NCI-H1105 treated with DMSO at 0.1 percent for 48 hours (cell line): ENCODE results near the gene KIF17.

Experiments used
- DNase-seq: peaks from one replicate; lab custom pipeline; 2025; lab: John Stamatoyannopoulos, UW

The KIF17 gene

DNA sequence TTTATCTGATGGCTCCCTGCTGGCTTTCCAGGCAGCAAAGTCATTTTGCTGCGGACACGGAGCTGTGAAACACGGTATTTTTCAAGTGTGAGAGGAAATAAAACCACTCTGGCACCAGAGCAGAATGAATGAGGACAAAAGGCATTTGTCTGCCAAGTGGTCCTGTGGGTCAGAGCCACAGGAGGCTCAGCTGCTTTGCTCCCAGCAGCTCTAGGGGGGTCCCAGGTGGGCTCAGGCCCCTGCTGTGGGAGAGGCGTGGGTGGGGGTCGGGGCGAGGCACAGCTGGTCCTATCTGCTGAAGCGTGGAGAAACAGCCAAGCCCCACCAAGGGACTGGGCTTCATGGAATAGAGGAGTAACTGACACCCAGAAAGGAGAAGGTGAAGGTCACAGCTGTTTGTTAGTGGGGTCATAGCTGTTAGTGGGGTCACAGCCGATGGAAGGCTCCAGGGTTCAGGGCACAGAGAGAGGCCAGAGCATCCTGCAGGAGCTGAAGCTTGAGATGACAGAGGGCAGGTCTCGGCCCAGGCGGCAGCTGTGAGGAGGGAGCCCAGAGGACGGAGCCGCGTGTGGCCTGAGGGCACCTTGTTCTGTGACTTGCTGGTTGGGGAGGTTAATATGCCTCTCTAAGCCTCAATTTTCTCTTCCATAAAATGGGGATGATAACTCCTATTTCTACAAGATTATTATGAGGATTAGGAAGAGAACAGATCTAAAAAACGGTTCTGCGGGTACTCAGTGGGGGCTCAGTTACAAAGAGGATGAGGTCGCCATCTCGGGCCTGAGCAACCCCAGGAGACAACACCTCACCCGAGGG is 7.1 kb downstream of the KIF17 start:
- DNase-seq = no peak

DNA sequence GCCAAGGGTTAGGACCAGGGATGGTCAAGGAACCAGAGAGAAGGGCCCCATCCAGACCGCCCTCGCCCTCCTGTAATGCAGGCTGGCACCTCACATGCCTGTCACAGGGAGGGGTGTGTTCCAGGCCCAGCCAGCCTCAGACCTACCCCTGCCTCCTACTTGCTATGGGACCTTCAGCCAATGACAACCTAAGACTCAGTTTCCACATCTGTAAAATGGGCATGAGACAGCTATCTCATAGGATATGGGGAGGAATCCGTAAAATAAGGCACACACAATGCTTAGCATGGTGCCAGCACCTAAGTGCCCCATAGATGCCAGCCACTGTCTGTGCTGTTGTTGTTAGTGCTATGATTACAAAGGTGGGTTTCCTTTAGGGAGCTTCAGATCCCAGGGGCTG is 7.9 kb downstream of the KIF17 start:
- DNase-seq = no peak

DNA sequence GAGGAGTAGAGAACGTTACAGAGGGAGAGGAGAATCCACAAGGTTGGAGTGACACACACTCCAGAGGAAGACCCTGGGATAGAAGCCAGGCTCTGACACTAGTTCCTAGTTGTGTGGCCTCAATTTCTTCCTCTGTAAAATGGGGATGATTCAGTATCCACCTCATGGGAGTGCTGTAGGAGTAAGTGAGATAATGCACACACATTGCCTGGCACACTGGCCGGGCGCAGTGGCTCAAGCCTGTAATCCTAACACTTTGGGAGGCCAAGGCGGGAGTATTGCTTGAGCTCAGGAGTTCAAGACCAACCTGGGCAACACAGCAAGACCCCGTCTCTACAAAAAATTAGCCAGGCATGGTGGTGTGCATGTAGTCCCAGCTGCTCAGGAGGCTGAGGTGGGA is 8.9 kb downstream of the KIF17 start:
- DNase-seq = no peak

DNA sequence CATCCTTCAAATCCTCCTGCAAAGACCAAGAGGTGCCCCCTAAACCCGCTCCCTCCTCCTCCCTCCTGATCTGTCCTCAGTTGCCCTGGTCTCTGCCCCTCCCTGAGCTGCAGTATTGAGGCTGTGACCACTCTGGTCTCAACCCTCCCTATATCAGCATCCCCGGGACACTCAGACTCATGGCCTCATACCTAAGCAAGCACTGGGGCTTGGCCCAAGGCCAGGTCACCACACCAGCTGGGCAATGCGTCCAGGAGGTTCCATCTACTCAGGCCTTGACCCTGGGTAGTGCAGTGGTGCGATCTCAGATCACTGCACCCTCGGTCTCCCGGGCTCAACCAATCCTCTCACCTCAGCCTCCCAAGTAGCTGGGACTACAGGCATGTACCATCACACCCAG is 9.8 kb downstream of the KIF17 start:
- DNase-seq = no peak

DNA sequence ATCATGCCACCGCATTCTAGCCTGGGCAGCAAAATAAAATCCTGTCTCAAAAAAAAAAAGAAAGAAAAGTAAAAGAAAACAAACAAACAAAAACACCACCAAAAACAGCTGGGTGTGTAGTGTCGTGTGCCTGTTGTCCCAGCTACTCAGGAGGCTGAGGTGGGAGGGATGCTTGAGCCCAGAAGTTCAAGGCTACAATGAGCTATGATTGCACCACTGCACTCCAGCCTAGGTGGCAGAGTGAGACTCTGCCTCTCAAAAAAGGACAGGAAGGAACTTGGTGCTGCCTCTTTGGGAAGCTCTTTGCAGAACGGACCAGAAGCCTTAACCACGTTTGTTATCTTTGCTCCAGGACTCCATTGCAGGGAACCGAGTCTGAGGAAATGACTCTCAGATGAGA is 11.0 kb downstream of the KIF17 start:
- no peak for DNase-seq

DNA sequence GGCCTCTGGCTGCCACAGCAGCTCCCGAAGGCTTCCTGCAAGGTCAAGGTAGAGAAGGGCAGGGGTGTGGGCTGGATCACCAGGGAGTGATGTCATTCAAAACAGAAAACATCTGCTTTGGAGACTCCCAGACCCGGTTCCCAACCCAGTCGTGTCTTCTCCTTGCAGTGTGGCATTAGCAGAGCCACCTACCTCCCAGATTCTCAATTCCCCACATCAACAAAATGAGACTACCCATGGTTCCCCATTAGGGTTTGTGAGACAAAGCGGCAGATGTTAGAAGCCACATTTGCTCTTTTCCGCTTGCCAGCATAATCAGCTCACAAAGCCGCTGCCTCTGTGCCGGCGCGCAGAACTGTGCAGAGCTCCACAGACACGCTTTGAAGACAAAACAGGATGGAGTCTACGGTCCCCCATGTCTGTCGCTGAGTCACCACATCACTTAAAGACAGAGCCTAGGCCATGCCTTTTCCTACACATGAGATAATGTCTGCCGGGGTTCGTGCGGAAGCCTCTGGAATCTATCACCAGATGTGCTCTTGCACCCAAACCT is 12.5 kb downstream of the KIF17 start:
- DNase-seq = no peak

DNA sequence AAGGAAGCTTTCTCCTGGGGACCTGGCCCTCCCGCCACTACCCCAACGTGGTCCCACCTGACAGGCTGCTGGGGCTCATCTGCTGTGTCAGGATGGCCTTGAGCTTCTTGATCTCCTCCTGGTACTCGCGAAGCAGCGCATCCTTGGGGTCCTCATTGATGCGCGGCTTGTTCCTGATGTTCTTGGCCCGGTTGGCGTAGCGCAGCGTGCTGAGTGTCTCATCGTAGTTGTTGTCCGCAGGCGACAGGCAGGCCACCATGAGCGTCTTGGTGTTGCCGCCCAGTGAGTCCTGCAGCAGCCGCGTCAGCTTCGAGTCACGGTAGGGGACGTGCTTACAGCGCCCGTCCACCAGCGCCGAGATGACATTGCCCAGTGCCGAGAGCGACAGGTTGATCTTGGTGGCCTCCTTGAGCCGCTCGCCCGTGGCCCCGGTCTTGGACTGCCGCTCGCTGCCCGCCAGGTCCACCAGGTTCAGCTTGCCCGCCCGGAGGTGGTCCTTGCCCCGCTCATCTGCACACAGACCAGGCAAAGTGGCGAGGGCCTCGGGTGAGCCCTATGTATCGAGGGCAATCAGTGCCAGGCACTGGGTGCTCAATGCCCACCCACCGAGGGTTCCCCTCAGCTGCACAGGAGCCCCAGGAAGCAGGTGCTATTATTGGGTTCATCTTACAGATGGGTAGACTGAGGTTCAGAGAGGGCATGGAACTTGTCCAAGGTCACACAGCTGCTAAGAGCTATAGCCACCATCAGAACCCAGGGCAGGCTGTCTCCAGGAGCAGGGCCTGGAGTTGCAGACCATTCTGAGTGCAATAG is 13.2 kb downstream of the KIF17 start:
- DNase-seq = no peak

DNA sequence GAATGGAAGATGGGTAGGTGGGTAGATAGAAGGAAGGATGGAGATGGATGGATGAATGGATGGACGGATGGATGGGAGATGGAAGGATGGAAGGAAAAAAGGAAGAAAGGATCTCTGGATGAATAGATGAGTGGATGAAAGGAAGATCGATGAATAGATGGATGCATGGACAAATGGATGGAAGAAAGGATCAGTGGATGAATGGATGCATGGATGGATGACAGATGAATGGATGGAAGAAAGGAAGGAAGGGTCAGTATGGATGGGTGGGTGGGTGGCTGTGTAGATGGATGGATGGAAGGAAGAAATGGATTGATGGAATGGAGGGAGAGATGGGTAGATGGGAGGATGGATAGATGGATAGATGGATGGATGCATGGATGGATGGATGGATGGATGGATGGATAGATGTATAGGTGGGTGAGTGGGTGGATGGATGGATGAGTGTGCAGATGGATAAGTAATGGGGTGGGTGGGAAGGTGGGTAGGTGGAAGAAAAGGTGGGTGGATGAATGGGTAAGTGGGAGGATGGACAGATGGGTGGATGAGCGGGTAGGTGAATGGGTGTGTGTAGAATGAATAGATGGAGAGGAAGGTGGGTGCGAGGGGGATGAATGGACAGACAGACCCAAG is 14.6 kb downstream of the KIF17 start:
- DNase-seq = no peak

DNA sequence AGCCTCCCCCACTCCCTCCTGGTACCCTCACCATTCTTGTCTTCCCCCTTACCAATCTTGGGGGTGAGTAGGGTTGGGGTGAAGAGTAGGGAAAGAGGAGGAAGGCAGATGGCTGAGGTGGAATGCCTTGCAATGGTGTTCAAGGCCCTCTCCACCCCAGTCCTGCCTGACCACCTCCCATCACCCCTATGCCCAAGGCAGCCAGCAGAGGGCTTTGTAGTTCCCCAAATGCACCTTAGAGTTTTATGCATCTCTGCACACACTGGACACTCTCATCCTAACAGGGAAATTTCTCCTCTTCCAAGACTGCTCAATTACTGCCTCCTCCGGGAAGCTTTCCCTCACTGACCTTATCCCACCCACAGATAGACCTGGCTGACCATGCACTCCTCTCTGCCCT is 15.4 kb downstream of the KIF17 start:
- DNase-seq = no peak

DNA sequence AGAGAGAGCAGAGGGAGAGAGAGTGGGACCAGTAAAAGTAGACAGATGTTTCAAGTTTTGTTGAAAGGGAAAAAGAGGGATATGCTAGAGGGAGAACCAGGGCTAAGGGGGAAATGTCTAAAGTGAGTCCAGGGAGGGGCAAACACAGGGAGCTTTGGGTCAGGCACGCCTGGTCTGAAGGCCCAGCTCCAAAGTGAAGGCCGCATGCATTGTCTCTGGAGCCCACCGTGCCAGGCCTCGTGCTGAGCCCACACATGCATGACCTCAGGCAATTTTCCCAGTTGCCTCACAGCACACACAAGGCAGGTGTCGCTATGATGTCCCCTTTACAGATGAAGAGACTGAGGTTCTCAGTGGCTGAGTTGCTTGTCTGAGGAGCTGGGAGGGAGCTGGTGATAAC is 16.0 kb downstream of the KIF17 start:
- no peak for DNase-seq

DNA sequence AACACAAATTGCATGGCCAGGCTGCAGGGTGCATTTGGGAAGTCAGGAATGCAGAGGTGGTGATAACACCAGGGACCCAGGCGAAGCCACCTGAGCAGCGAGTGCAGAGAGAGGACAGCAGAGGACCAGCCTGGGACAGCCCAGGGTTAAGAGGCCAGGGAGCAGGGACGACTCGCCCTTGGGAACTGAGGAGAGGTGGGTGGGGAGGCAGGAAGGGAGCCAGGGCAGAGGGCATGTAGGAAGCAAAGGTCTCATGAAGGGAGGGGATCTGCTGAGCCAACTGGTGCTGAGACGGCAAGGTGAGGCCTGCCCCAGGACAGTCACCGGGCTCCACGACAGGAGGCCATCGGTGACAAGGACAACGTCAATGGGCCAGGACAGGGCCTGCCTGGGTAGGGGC is 16.4 kb downstream of the KIF17 start:
- DNase-seq = no peak

DNA sequence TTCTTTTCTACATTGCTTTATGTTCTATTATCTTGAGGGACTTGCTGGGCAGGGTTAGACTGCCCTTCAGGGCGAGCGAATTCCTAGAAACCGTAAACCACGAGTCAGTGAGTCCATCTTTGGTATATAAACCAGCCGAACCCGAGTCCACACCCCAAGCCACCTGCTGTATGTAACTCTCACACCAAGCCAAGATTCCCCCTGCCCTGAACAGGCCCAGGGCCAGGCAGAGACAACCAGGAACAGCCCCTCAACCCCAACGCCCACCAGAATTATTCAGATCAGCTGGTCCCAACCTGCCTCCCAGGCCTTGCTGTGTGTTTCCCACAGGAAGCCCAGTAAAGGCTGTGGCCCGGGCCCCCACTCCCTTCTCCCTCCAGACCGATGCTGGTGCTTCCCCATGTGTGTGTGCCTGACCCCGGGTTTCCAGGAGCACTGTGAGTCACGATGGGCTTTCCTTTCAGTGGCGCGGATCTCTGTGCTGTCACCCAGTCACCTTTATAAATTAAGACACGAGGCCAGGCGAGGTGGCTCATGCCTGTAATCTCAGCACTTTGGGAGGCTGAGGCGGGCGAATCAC is 17.1 kb downstream of the KIF17 start:
- no peak for DNase-seq

DNA sequence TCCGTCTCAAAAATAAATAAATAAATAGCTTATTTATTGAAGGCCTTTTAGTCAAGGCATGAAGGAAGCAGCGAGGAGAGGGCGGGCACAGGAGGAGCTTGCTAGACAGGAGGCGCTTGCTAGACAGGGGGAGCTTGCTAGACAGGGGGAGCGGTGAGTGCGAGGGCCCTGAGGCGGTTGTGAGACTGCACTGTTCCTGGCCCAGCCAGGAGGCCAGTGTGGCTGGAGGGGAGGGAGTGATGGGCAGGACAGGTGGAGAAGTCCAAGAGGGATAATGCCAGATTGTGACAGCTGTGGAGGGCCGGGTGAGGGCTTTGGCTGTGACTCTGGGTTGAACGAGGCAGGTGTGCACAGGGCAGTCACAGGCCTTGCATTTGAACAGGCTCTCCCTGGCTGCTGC is 18.2 kb downstream of the KIF17 start:
- DNase-seq = no peak

DNA sequence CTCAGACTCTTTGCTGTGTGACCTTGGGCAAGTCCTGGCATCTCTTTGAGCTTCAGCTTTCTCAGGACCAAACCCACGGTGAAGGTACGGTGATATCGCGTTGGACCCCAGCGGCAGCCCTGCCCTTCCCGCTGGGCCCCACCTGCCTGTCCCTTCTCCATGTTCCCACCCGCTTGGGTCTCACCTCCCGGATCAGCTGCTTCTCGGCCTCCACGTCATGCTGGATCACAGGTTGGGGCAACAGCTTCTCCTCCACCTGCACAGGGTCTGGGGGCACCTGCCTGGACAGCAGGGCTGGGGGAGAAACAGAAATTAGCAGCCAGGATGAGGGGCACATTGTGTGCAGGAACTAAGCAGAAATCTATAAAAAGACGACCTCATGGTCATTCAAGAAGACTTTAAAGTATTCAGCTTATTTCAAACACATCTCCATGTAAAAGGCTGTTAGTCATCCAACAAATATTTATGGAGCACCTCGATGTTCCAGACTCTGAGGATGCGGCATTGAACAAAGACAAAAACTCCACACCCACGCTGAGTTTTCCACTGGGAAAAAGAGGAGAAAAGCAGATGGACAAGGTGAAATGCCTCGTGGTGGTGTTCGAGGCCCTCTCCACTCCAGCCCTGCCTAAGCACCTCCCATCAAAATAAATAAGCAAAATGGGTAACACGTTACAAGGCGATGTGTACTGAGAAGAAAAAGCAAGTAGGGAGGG is 19.5 kb downstream of the KIF17 start:
- no peak for DNase-seq

DNA sequence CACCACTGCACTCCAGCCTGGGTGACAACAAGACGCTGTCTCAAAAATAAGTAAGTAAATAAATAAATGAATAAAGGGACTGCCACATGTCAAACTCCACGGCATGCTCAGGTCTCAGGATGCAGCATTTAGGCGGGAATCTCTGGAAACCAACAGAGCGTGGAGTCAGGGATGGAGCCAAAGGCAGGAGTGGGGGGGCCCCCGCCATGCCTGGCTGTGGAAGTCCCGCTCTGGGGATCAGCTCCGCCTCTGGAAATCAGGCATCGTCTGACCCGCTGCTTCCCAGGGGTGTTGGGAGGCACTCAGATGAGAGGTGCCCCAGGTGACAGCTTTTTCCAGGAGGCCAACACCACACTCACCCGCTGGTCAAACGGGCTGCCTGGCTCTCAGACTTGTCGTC is 20.2 kb downstream of the KIF17 start:
- DNase-seq = no peak

DNA sequence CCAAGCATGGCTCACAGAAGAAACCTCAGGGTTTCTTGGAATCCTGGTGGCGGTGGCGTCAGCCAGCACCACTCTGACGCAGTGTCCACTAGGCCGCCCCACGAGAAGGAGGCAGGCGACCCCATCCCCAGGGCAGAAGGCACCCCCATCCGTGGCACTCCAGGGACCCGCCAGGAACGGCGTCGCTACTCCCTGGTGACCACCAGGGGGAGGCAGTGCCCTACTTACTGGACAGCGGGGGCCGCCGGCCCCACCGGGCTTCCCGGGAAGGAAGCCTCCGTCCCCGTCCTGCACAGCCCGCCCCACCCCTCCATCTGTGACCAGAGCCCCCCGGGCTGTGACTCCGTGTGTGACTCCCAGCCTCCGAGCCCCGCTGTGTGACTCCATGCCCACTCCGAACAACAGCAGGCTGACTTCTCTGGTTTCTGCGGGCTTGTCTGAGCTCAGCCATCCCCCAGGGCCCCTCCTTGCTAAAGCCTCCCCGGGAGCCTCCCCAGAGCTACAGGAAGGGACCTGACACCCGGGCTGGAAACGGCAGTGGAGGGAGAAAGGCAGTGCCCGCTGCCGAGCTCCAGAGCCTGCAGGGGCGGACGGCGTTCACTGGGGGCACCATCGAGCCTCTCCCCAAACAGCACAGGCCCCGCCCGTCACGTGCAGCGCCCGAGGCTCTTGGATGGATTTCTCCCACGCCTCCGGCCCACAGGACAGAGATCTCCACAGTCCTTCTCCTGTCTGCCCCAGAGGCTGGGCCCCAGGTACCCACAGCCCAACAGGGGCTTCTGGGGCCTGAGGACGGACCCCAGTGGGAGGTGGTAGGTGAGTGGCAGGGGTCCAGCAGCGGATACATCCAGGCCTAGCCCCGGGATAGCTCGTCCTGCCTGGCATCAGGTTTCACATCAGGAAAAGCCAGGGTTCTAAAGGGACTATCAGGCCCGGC is 21.1 kb downstream of the KIF17 start:
- DNase-seq = peak; percentile 93

DNA sequence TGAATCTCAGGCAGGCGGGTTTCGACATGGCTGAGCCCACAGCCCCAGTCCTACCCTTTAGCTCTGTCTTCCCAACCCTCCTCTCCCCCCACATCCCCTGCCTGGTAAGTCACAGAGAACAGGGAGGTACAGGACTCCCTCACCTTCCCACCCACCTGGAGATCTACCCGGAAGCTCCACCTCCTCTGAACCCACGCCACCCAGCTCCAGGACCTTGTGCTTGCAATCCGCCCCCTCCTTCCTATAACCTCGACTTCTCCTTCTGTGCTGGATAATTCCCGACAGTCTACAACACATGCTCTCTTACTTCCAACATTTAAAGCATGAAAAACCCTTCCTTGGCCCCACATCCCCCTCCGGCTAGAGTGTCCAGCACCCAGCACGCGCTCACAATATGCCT is 22.3 kb downstream of the KIF17 start:
- no peak for DNase-seq

DNA sequence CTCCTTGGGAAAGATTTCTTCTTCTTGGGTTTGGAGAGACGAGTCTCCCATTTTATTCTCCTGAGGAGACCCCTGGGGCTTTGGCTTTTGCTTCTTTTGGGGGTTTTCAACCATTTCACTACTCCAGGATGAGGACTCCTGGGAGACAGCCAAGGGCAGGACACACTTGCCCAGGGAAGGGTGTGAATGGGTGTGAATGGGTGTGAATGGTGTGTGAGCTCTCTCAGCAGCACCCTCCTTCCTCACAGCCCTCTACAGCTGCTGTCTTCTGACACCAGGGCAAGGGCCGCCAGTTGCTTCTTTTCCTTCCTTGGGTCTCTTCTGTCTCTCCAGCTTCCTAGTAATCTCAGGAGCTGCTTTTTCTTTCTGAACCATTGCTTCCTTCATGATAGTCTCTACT is 24.2 kb downstream of the KIF17 start:
- no peak for DNase-seq

DNA sequence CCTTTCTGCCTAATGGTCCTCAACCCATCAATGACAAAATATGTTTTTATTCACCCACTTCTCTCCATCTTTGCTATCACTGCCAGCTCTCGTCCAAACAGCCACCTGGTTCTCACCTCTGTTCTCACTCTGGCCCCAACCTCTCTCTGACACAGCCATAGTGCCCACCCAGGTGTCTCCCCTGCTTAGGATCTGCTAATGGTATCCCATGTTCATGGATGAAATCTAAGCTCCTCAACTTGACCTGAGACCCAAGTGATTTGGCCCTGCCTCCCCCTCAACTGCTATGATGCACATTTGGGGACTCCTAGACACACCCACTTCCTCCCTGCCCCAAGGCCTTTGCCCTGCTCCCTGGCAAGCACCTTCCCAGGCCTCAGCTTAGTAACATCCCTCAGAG is 25.9 kb downstream of the KIF17 start:
- DNase-seq = no peak

DNA sequence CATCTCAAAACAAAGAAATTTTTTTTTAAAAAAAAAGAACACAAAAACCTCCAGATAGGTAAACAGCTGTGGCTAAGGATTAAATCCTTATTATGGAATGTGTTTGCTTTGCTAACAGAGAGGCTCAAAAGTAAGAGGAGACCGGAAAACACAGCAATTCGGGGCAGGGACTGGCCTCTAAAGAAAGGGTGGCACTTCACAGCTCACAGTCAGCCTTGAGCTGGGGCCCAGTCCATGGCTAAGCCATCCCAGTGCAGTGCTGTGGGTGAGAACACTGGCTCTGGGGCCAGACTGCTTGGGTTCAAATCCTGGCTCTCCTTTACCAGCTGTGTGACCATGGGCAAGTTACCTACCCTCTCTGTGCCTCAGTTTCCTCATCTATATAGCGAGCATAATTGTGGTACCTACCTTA is 28.2 kb downstream of the KIF17 start:
- DNase-seq = no peak
